Endodermal cell (in vitro differentiated cells): Measurements from ENCODE around the gene ADM5. TPM values are rescaled to one million over a fixed set of nuclear protein-coding genes. Genes with fewer than 3 reads are reported as not detected.
A peak's percentile ranks its signal among the peaks of the same experiment; 100 is the strongest.

Experiments
- DNase-seq: peaks from one replicate; pipeline ENCODE4 v3.0.0-alpha.2; 2017
- H3K27ac ChIP-seq: 2 replicates; pipeline ENCODE4 v1.5.1; 2013; ENCODE audit warnings: mild to moderate bottlenecking, low read depth, low read length, moderate library complexity
- H3K27me3 ChIP-seq: 2 replicates; pipeline ENCODE4 v1.6.1; 2013; ENCODE audit warnings: mild to moderate bottlenecking, low read length, moderate library complexity; ENCODE audit not compliant: insufficient read depth, control insufficient read depth, poor library complexity, severe bottlenecking
- H3K36me3 ChIP-seq: 2 replicates; pipeline ENCODE4 v1.7.0; 2013; ENCODE audit warnings: mild to moderate bottlenecking, low read length, moderate library complexity; ENCODE audit not compliant: control insufficient read depth, insufficient read depth
- H3K4me1 ChIP-seq: one replicate; pipeline ENCODE4 v1.7.0; 2013; ENCODE audit warnings: low read length; ENCODE audit not compliant: control insufficient read depth, insufficient read depth
- H3K4me3 ChIP-seq: 2 replicates; pipeline ENCODE4 v1.5.1; 2013; ENCODE audit warnings: mild to moderate bottlenecking, low read length, moderate library complexity
- H3K9ac ChIP-seq: 2 replicates; pipeline ENCODE4 v1.6.1; 2013; ENCODE audit warnings: mild to moderate bottlenecking, low read length, moderate library complexity; ENCODE audit not compliant: poor library complexity, severe bottlenecking; ENCODE audit errors: extremely low read depth
- H3K9me3 ChIP-seq: 2 replicates; pipeline ENCODE4 v1.6.1; 2013; ENCODE audit warnings: mild to moderate bottlenecking, low read length, moderate library complexity; ENCODE audit not compliant: control insufficient read depth
- H3K27ac Mint-ChIP-seq: 2 replicates; pipeline ENCODE4 v1.8.0; 2020; ENCODE audit warnings: mixed read lengths
- H3K27me3 Mint-ChIP-seq: 2 replicates; pipeline ENCODE4 v1.8.0; 2021; ENCODE audit warnings: mild to moderate bottlenecking, mixed read lengths; ENCODE audit not compliant: insufficient read depth
- H3K36me3 Mint-ChIP-seq: 2 replicates; pipeline ENCODE4 v1.8.0; 2020; ENCODE audit warnings: low read depth, mixed read lengths
- H3K4me1 Mint-ChIP-seq: 2 replicates; pipeline ENCODE4 v1.8.0; 2020; ENCODE audit warnings: mixed read lengths
- H3K4me3 Mint-ChIP-seq: 2 replicates; pipeline ENCODE4 v1.8.0; 2020; ENCODE audit warnings: mild to moderate bottlenecking, moderate library complexity, mixed read lengths
- H3K9me3 Mint-ChIP-seq: 2 replicates; pipeline ENCODE4 v1.8.0; 2020; ENCODE audit warnings: mild to moderate bottlenecking, mixed read lengths
- CTCF ChIP-seq: fragments of 200-600 bp; sonication (generic); conservative IDR thresholded peaks from 2 replicates; pipeline ENCODE4 v1.5.0; 2021; ENCODE audit warnings: antibody characterized with exemption, mild to moderate bottlenecking
- WGBS, 2 experiments: methylation state at CpG; one replicate each; pipeline versions ENCODE4 v1.1.5 to v1.1.7; 2013; ENCODE audit warnings: missing lambda C conversion rate in 2 of 2, mixed read lengths in 1 of 2; ENCODE audit not compliant: insufficient coverage in 1 of 2, insufficient read length in 1 of 2; 5-methylcytosine and 5-hydroxymethylcytosine counted together
- long read RNA-seq, 4 experiments: library from polyadenylated mRNA in 2 of 4; library from RNA in 1 of 4; library from capped mRNA in 1 of 4; stranded (forward) in 3 of 4; unstranded in 1 of 4; transcript quantifications; one replicate each; pipeline ENCODE4 v2.0.0, GENCODE V29; 2020 to 2021; ENCODE audit warnings: inconsistent platforms in 1 of 4
- polyA plus RNA-seq, 2 experiments: library from polyadenylated mRNA; stranded (reverse); fragments of 50-300 nt; gene quantifications; one replicate each; pipeline ENCODE4 v1.2.3, GENCODE V29; 2013
- total RNA-seq, 2 donors: library from RNA; stranded (reverse); fragmentation: NEBNext Ultra II Directional in 1 of 2; extraction: Animal tissue kit (Norgen Biotek cat#: 25700) in 1 of 2; gene quantifications; 2 replicates in 1 of 2; 3 replicates in 1 of 2; pipeline ENCODE4 v1.2.1, GENCODE V29; 2021

The ADM5 gene
- 1 to 10 TPM; 4.6 to 7.7 TPM for total RNA-seq
- 5.1 TPM for polyA plus RNA-seq (2013, experiment 1 of 2)
- 6.1 TPM for polyA plus RNA-seq (2013, experiment 2 of 2)
- long read RNA-seq, experiment 1, partial matches to known transcripts = 0 of 1 reads
- long read RNA-seq, experiment 1, other reads (novel, unspliced or antisense) = 0 of 1 reads
- long read RNA-seq, experiment 2, partial matches to known transcripts = 0 of 2 reads
- long read RNA-seq, experiment 2, other reads (novel, unspliced or antisense) = 0 of 2 reads
- long read RNA-seq, experiment 3, partial matches to known transcripts = 0 of 3 reads
- long read RNA-seq, experiment 3, other reads (novel, unspliced or antisense) = 0 of 3 reads
- long read RNA-seq, experiment 4, partial matches to known transcripts = 0 of 1 reads
- long read RNA-seq, experiment 4, other reads (novel, unspliced or antisense) = 0 of 1 reads

GRCh38 chr19:49689133-49690078, at the start of gene ADM5:
TSS of gene ADM5 (plus strand) at chr19:49689594. CDS start at chr19:49689838, 244 bp downstream.
- Histone ChIP-seq H3K9me3 (no peaks in the 10 kb centered on the region), H3K27ac (peak within 1 kb of the TSS; percentile 58), H3K9ac (peak within 1 kb of the TSS; percentile 63), H3K27me3 (no peaks in the 10 kb centered on the region), H3K4me3 (peak within 1 kb of the TSS; percentile 82), H3K4me1 (no peaks in the 10 kb centered on the region), H3K36me3 (peaks cover 24% of the 10 kb centered on the region)
- WGBS, 2 experiments = 94 to 97% methylated on average over 47 to 54 of the region's 54 CpGs
- peaks cover 13% of the 10 kb centered on the region for H3K4me1 Mint-ChIP-seq
- peaks cover 31% of the 10 kb centered on the region for H3K36me3 Mint-ChIP-seq
- peak; percentile 93 for DNase-seq
- no peaks in the 10 kb centered on the region for H3K9me3 Mint-ChIP-seq
- peak within 1 kb of the TSS; percentile 78 for H3K4me3 Mint-ChIP-seq
- H3K27ac Mint-ChIP-seq = peak within 1 kb of the TSS; percentile 94
- H3K27me3 Mint-ChIP-seq = no peaks in the 10 kb centered on the region
- peak; percentile 85 for TF ChIP-seq CTCF

- peak within 1 kb of the TSS; percentile 100 for H3K9ac ChIP-seq
- no peaks in the 10 kb centered on the region for H3K9me3 ChIP-seq
- no peaks in the 10 kb centered on the region for H3K9me3 Mint-ChIP-seq
- H3K27me3 Mint-ChIP-seq = peaks cover 18% of the 10 kb centered on the region
- H3K36me3 Mint-ChIP-seq = peaks cover 8% of the 10 kb centered on the region
- no peak for TF ChIP-seq CTCF
- peaks cover 13% of the 10 kb centered on the region for H3K36me3 ChIP-seq
- peak within 1 kb of the TSS; percentile 100 for H3K27ac ChIP-seq
- peaks cover 4% of the 10 kb centered on the region for H3K4me1 ChIP-seq
- peak; percentile 100 for DNase-seq
- no peaks in the 10 kb centered on the region for H3K27me3 ChIP-seq
- H3K27ac Mint-ChIP-seq = peak within 1 kb of the TSS; percentile 100
- H3K4me1 Mint-ChIP-seq = peaks cover 43% of the 10 kb centered on the region
- 0 to 1% methylated on average over 31 to 51 of the region's 51 CpGs for WGBS, 2 experiments
- peak within 1 kb of the TSS; percentile 92 for H3K4me3 ChIP-seq
- H3K4me3 Mint-ChIP-seq = peak within 1 kb of the TSS; percentile 99
Measured at GRCh38 chr19:49640113-49640898, 49.1 kb upstream of the ADM5 start, which contains the start of gene RRAS. TSS of gene RRAS (minus strand) at chr19:49640143. CDS start at chr19:49640098, 45 bp downstream.
